Neural cell (in vitro differentiated cells): ENCODE results near the gene CSF2.

ENCODE experiments used
- CTCF ChIP-seq: fragments of 450-650 bp; IDR thresholded peaks from 2 replicates; pipeline ENCODE4 v1.5.1; 2014; ENCODE audit warnings: antibody characterized with exemption, mild to moderate bottlenecking, moderate library complexity; ENCODE audit not compliant: poor library complexity, severe bottlenecking
- EP300 ChIP-seq: fragments of 450-650 bp; conservative IDR thresholded peaks from 2 replicates; pipeline ENCODE4 v1.6.1; 2014; ENCODE audit warnings: antibody characterized with exemption, mild to moderate bottlenecking, moderate library complexity; ENCODE audit not compliant: poor library complexity, severe bottlenecking
- EZH2 ChIP-seq: fragments of 200-600, 300-800 bp; shearing (Covaris generic), sonication (generic); IDR thresholded peaks from 2 replicates; pipeline ENCODE4 v1.6.1; 2014; ENCODE audit warnings: antibody characterized with exemption, low read length, borderline replicate concordance, mild to moderate bottlenecking; ENCODE audit not compliant: insufficient read depth, poor library complexity, severe bottlenecking
- MXI1 ChIP-seq: fragments of 450-650 bp; conservative IDR thresholded peaks from 2 replicates; pipeline ENCODE4 v1.6.1; 2014; ENCODE audit warnings: antibody characterized with exemption, mild to moderate bottlenecking; ENCODE audit not compliant: poor library complexity, severe bottlenecking
- POLR2AphosphoS5 ChIP-seq: IDR thresholded peaks from 2 replicates; pipeline ENCODE4 v1.6.1; 2012
- RAD21 ChIP-seq: fragments of 450-650 bp; conservative IDR thresholded peaks from 2 replicates; pipeline ENCODE4 v1.6.1; 2014; ENCODE audit warnings: antibody characterized with exemption, mild to moderate bottlenecking, moderate library complexity
- SMC3 ChIP-seq: fragments of 450-650 bp; conservative IDR thresholded peaks from 2 replicates; pipeline ENCODE4 v1.6.1; 2014; ENCODE audit warnings: antibody characterized with exemption, mild to moderate bottlenecking, moderate library complexity; ENCODE audit not compliant: poor library complexity
- TAF1 ChIP-seq: IDR thresholded peaks from 2 replicates; pipeline ENCODE4 v1.6.1; 2012; ENCODE audit warnings: low read depth
- TF ChIP-seq, protein P1 (sequence below): IDR thresholded peaks from 2 replicates; pipeline ENCODE4 v1.6.1; 2012; ENCODE audit warnings: borderline replicate concordance

DNA sequence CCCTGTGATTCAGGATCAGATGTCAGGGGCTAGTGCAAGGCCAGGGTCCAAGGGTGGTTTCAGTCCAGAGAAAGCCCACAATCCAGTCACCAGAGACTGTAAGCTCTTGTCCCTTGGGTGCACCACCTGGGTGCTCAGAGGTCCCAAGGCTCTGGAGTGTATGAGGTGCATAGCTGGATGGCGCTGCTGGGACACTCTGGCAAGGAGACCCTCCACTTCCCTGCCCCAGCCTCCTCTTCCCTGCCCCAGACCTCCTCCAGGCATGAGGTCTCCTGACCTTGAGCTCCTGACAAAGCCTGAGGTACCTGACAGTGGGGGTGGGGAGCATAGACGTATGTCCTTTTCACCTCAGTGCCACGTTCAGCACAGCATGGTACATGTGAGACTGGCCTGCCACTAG is 7.0 kb downstream of the CSF2 start:
- no peak for TF ChIP-seq EZH2
- TF ChIP-seq CTCF = no peak
- no peak for TF ChIP-seq POLR2AphosphoS5
- TF ChIP-seq TAF1 = no peak
- TF ChIP-seq EP300 = no peak
- TF ChIP-seq RAD21 = no peak
- no peak for TF ChIP-seq MXI1
- TF ChIP-seq SMC3 = no peak
- TF ChIP-seq, protein P1, sequence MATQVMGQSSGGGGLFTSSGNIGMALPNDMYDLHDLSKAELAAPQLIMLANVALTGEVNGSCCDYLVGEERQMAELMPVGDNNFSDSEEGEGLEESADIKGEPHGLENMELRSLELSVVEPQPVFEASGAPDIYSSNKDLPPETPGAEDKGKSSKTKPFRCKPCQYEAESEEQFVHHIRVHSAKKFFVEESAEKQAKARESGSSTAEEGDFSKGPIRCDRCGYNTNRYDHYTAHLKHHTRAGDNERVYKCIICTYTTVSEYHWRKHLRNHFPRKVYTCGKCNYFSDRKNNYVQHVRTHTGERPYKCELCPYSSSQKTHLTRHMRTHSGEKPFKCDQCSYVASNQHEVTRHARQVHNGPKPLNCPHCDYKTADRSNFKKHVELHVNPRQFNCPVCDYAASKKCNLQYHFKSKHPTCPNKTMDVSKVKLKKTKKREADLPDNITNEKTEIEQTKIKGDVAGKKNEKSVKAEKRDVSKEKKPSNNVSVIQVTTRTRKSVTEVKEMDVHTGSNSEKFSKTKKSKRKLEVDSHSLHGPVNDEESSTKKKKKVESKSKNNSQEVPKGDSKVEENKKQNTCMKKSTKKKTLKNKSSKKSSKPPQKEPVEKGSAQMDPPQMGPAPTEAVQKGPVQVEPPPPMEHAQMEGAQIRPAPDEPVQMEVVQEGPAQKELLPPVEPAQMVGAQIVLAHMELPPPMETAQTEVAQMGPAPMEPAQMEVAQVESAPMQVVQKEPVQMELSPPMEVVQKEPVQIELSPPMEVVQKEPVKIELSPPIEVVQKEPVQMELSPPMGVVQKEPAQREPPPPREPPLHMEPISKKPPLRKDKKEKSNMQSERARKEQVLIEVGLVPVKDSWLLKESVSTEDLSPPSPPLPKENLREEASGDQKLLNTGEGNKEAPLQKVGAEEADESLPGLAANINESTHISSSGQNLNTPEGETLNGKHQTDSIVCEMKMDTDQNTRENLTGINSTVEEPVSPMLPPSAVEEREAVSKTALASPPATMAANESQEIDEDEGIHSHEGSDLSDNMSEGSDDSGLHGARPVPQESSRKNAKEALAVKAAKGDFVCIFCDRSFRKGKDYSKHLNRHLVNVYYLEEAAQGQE = no peak
